Epidermal melanocyte (primary cell): ENCODE measurements around the gene LCN2.

Experiments
- DNase-seq: peaks from one replicate; pipeline ENCODE4 v3.0.0; 2011; ENCODE audit warnings: low spot score; ENCODE audit not compliant: insufficient read length

Gene LCN2

DNA sequence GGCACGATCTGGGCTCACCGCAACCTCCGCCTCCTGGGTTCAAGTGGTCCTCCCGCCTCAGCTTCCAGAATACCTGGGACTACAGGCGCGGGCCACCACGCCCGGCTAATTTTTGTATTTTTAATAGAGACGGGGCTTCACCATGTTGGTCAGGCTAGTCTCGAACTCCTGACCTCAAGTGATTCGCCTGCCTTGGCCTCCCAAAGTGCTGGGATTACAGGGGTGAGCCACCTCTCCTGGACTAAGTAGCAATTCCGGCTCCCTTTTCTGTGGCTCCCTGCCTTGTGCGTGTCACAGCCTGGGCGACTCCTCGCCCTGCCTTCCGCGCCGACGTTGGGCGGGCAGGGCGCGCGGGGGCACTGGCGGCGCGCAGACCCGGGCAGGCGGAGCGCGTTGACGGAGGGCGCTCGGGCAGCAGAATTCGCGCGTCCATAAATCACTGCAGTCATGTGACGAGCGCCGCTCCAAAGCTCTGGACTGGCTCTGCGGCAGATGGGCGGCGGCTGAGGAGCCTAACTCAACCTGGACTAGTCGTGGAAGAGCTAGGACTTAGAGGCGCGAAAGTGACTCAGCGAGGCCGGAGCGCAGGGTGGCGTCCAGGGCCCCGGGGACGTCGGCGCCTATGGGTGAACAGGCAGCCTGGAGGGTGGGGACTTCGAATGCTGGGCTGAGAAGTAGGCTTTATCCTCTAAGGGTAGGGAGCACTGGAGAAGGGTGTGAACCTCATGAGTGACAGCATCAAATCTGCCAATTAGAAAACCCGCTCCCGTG, 43.5 kb downstream of the LCN2 start:
- DNase-seq: peak; percentile 88

DNA sequence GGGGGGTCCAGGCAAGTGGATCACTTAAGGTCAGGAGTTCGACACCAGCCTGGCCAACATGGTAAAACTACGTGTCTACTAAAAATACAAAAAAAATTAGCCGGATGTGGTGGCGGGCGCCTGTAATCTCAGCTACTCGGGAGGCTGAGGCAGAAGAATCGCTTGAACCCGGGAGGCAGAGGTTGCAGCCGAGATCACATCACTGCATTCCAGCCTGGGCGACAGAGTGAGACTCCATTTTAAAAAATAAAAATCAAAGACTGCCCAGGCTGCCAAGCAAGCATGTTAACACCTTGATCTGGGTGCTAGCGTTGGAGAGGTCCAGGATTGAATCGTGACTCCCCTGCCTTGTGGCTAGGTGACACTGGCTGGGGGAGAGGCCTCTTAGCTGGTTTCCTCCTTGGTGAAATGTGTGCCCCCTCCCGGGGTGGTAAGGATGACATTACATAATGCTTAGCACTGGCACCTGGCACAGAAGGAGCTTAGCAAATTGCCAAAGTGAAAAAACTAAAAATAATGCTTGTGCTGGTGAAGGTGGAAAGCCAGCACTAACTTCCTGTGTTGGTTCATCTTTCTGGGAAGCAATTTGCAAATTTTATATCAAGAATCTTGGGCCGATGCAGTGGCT, 44.3 kb downstream of the LCN2 start:
- no peak for DNase-seq

DNA sequence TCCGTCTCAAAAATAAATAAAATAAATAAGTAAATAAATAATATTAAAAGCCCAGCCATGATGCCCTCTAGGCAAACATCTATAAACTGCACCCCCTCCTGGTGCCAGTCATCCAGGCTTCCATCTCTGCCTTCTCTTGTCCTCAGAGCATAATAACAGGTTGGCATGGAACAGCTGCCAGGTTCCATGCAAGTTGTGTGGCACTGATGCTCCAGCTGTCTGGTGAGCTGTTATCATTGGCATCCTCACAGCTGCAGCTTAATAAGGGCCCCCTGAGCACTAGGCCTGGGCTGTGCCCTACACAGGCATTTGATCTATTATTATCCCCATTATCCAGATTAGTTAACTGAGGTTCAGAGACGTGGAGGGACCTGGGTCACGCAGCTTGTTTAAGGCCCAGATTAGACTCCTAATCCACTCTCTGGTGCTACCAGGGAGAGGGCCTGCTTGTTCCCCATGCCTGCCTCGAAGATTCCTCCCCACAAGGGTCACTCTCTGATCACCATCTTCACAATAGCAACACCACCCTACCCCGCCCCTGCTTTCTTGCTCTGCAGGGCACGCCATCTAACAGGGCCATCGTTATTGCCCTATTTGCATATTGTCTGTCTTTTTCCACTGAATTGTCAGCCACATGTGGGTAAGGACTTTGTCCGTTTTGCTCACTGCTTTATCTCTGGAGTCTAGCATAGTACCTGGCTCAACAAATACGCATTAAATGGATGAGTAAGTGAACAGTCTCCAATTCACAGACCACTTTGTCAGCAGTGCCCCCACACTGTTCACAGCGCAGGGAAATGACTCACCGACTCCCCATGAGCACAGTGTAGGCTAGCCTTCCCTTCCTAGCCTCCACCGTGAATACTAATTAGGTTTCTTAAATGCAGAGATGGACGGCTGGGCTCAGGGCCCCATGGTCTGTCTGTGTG, 52.5 kb downstream of the LCN2 start:
- no peak for DNase-seq

DNA sequence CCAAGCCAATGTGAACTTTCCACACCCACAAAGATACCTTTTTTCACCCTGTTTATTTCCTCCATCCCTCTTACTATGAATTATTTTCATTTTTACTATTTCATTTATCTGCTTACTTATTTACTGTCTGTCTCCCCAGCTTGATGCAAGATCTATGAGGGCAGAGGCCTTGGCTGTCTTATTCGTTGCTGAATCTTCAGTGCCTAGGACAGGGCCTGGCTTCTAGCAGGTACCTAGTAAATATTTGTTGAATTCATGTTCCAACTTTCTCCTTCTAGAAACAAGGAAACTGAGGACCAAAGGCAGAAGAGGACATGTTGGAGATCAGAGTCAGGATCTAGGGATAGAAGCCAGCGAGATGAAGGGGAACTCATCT, 53.4 kb downstream of the LCN2 start:
- no peak for DNase-seq
